Measurements from ENCODE around the gene MAL.

DNA sequence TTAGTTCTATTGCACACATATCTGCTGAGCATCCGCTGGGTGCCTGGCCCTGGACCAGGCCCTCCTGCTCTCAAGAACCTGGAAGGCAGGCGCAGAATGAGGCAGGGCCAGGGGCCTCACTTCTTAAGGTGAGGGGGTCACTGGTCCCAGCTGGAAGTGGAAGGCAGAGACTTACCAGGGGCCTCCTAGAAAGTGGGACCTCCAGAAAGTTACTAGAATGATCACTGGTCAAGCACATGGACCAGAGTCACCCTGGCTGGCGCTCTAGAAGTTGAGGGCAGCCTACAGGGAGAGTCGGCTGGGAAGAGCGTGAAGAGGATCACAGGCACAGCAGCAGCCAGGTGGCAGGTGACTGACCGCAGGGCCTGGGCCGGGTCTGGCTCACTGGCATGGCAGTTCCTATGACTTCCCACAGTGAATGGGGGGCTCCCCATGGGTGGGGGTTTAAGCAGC, 26.1 kb upstream of the MAL start:
- TF ChIP-seq, protein P1, sequence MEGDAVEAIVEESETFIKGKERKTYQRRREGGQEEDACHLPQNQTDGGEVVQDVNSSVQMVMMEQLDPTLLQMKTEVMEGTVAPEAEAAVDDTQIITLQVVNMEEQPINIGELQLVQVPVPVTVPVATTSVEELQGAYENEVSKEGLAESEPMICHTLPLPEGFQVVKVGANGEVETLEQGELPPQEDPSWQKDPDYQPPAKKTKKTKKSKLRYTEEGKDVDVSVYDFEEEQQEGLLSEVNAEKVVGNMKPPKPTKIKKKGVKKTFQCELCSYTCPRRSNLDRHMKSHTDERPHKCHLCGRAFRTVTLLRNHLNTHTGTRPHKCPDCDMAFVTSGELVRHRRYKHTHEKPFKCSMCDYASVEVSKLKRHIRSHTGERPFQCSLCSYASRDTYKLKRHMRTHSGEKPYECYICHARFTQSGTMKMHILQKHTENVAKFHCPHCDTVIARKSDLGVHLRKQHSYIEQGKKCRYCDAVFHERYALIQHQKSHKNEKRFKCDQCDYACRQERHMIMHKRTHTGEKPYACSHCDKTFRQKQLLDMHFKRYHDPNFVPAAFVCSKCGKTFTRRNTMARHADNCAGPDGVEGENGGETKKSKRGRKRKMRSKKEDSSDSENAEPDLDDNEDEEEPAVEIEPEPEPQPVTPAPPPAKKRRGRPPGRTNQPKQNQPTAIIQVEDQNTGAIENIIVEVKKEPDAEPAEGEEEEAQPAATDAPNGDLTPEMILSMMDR (IDR thresholded peaks at IDR 0.05; ENCODE audit: insufficient read depth, low read depth, low read length), result no peak
- TF ChIP-seq EZH2 (IDR thresholded peaks at IDR 0.05; ENCODE audit: insufficient read depth, low read length), result no peak
